Trophoblast cell (in vitro differentiated cells and primary cell): ENCODE results near the gene OR2F2.
A peak's percentile ranks its signal among the peaks of the same experiment; 100 is the strongest.

ENCODE experiments used
- DNase-seq, 2 donors: peaks; one replicate each; pipeline ENCODE4 v3.0.0-alpha.2; 2016
- H2AFZ ChIP-seq: 2 replicates; pipeline ENCODE4 v1.6.1; 2013; ENCODE audit warnings: low read length, moderate library complexity, mild to moderate bottlenecking; ENCODE audit not compliant: insufficient read depth, poor library complexity
- H2AK5ac ChIP-seq: 2 replicates; pipeline ENCODE4 v1.6.1; 2013; ENCODE audit warnings: mild to moderate bottlenecking, low read length
- H2BK120ac ChIP-seq: 2 replicates; pipeline ENCODE4 v1.6.1; 2013; ENCODE audit warnings: low read length, mild to moderate bottlenecking, moderate library complexity; ENCODE audit not compliant: insufficient read depth, poor library complexity
- H2BK12ac ChIP-seq: 2 replicates; pipeline ENCODE4 v1.6.1; 2013; ENCODE audit warnings: mild to moderate bottlenecking, low read length, moderate library complexity
- H2BK5ac ChIP-seq: 2 replicates; pipeline ENCODE4 v1.6.1; 2013; ENCODE audit warnings: low read length, low read depth, moderate library complexity, mild to moderate bottlenecking; ENCODE audit not compliant: poor library complexity
- H3K14ac ChIP-seq: 2 replicates; pipeline ENCODE4 v1.6.1; 2013; ENCODE audit warnings: mild to moderate bottlenecking, low read length
- H3K18ac ChIP-seq: 2 replicates; pipeline ENCODE4 v1.6.1; 2013; ENCODE audit warnings: mild to moderate bottlenecking, low read length
- H3K23ac ChIP-seq: 2 replicates; pipeline ENCODE4 v1.6.1; 2013; ENCODE audit warnings: low read length
- H3K27ac ChIP-seq: 2 replicates; pipeline ENCODE4 v1.5.1; 2013; ENCODE audit warnings: low read depth, mild to moderate bottlenecking, inconsistent platforms, low read length, moderate library complexity
- H3K27me3 ChIP-seq: 2 replicates; pipeline ENCODE4 v1.6.1; 2013; ENCODE audit warnings: inconsistent platforms, mild to moderate bottlenecking, low read length, moderate library complexity; ENCODE audit not compliant: insufficient read depth
- H3K36me3 ChIP-seq, 2 experiments: 1 replicate in 1 of 2; 2 replicates in 1 of 2; pipeline ENCODE4 v1.6.1; 2013; ENCODE audit warnings: low read length in 2 of 2, mild to moderate bottlenecking in 2 of 2, moderate library complexity in 1 of 2; ENCODE audit not compliant: insufficient read depth in 2 of 2, control insufficient read depth in 1 of 2
- H3K4ac ChIP-seq: 2 replicates; pipeline ENCODE4 v1.6.1; 2013; ENCODE audit warnings: low read depth, mild to moderate bottlenecking, low read length, moderate library complexity
- H3K4me1 ChIP-seq, 2 experiments: 1 replicate in 1 of 2; 2 replicates in 1 of 2; pipeline ENCODE4 v1.6.1; 2013; ENCODE audit warnings: low read length in 2 of 2, mild to moderate bottlenecking in 2 of 2, moderate library complexity in 1 of 2; ENCODE audit not compliant: insufficient read depth in 2 of 2, control insufficient read depth in 1 of 2
- H3K4me2 ChIP-seq: 2 replicates; pipeline ENCODE4 v1.6.1; 2013; ENCODE audit warnings: inconsistent platforms, mild to moderate bottlenecking, low read length, moderate library complexity
- H3K4me3 ChIP-seq: 2 replicates; pipeline ENCODE4 v1.5.1; 2013; ENCODE audit warnings: mild to moderate bottlenecking, low read depth, low read length, inconsistent platforms
- H3K79me1 ChIP-seq: one replicate; pipeline ENCODE4 v1.6.1; 2013; ENCODE audit warnings: low read length
- H3K79me2 ChIP-seq: 2 replicates; pipeline ENCODE4 v1.6.1; 2013; ENCODE audit warnings: low read length, mild to moderate bottlenecking; ENCODE audit not compliant: control insufficient read depth, insufficient read depth, poor library complexity
- H3K9ac ChIP-seq: 2 replicates; pipeline ENCODE4 v1.6.1; 2013; ENCODE audit warnings: mild to moderate bottlenecking, low read length
- H3K9me3 ChIP-seq: 2 replicates; pipeline ENCODE4 v1.6.1; 2013; ENCODE audit warnings: low read depth, mild to moderate bottlenecking, control low read depth, inconsistent platforms, low read length; ENCODE audit not compliant: insufficient read depth
- H4K12ac ChIP-seq: 2 replicates; pipeline ENCODE4 v1.6.1; 2013; ENCODE audit warnings: low read depth, mild to moderate bottlenecking, low read length, moderate library complexity
- H4K8ac ChIP-seq: 2 replicates; pipeline ENCODE4 v1.6.1; 2013; ENCODE audit warnings: low read depth, mild to moderate bottlenecking, low read length, moderate library complexity
- H4K91ac ChIP-seq: one replicate; pipeline ENCODE4 v1.6.1; 2013; ENCODE audit warnings: low read depth, mild to moderate bottlenecking, low read length, moderate library complexity
- WGBS: extraction: QIAGEN DNeasy Blood & Tissue Kit; methylation state at CpG from one replicate; pipeline ENCODE4 v1.1.7; 2013; ENCODE audit warnings: missing lambda C conversion rate; ENCODE audit not compliant: insufficient read length, insufficient coverage; ENCODE audit errors: extremely low coverage; 5-methylcytosine and 5-hydroxymethylcytosine counted together

OR2F2 gene

GRCh38 chr7:143979359-143979758 lies 44.3 kb downstream of the OR2F2 start:
- WGBS = no CpG with 5 or more reads among the region's 1 CpG
- H3K36me3 ChIP-seq = no peaks in the 10 kb centered on the region
- DNase-seq = peak; percentile 33 to 78
- no peak overlapping the region for H3K4me2 ChIP-seq
- H3K23ac ChIP-seq = no peak overlapping the region
- H2BK5ac ChIP-seq = no peak overlapping the region
- H2AFZ ChIP-seq = no peak overlapping the region
- H3K79me2 ChIP-seq = no peaks in the 10 kb centered on the region
- no peak overlapping the region for H3K4me3 ChIP-seq
- H2BK120ac ChIP-seq = no peak overlapping the region
- H2AK5ac ChIP-seq = no peak overlapping the region
- no peak overlapping the region for H3K27ac ChIP-seq
- no peaks in the 10 kb centered on the region for H3K9me3 ChIP-seq
- H2BK12ac ChIP-seq = no peak overlapping the region
- no peak overlapping the region for H3K14ac ChIP-seq
- H4K91ac ChIP-seq = no peak overlapping the region
- no peak overlapping the region for H4K12ac ChIP-seq
- no peaks in the 10 kb centered on the region for H3K27me3 ChIP-seq
- H3K18ac ChIP-seq = no peak overlapping the region
- H3K9ac ChIP-seq = no peak overlapping the region
- H3K4ac ChIP-seq = no peak overlapping the region
- H4K8ac ChIP-seq = no peak overlapping the region
- no peaks in the 10 kb centered on the region for H3K79me1 ChIP-seq
- H3K4me1 ChIP-seq = peaks cover 0 to 2% of the 10 kb centered on the region in 2 experiments

- Histone ChIP-seq H3K27me3 (no peaks in the 10 kb centered on the region), H2BK120ac (no peak overlapping the region), H3K27ac (no peak overlapping the region), H3K9me3 (peaks cover 1% of the 10 kb centered on the region), H4K91ac (no peak overlapping the region), H3K23ac (no peak overlapping the region), H4K12ac (no peak overlapping the region), H2AFZ (no peak overlapping the region), H3K14ac (no peak overlapping the region), H3K4me2 (no peak overlapping the region), H4K8ac (no peak overlapping the region), H2BK12ac (no peak overlapping the region), H3K4ac (no peak overlapping the region), H3K4me3 (no peak overlapping the region), H3K18ac (no peak overlapping the region), H2AK5ac (no peak overlapping the region), H3K79me2 (no peaks in the 10 kb centered on the region), H3K4me1 (no peaks in the 10 kb centered on the region), H3K36me3 (no peaks in the 10 kb centered on the region), H2BK5ac (no peak overlapping the region), H3K79me1 (no peaks in the 10 kb centered on the region), H3K9ac (no peak overlapping the region)
- no CpG with 5 or more reads among the region's 2 CpGs for WGBS
- DNase-seq = no peak
Observed at GRCh38 chr7:143979998-143980397, 45.0 kb downstream of the OR2F2 start.

GRCh38 chr7:143980746-143981510 lies 45.9 kb downstream of the OR2F2 start:
- peaks cover 1% of the 10 kb centered on the region for H3K9me3 ChIP-seq
- no peak overlapping the region for H3K14ac ChIP-seq
- H2BK120ac ChIP-seq = no peak overlapping the region
- no peak for DNase-seq
- no peak overlapping the region for H2AFZ ChIP-seq
- H3K36me3 ChIP-seq = no peaks in the 10 kb centered on the region
- H4K12ac ChIP-seq = no peak overlapping the region
- no peak overlapping the region for H2BK12ac ChIP-seq
- H4K8ac ChIP-seq = no peak overlapping the region
- no peak overlapping the region for H2AK5ac ChIP-seq
- no peak overlapping the region for H3K9ac ChIP-seq
- H4K91ac ChIP-seq = no peak overlapping the region
- peak overlapping the region; percentile 56 for H3K4me3 ChIP-seq
- no peak overlapping the region for H3K23ac ChIP-seq
- H3K27ac ChIP-seq = no peak overlapping the region
- no peaks in the 10 kb centered on the region for H3K4me1 ChIP-seq
- no peak overlapping the region for H3K4me2 ChIP-seq
- H3K79me1 ChIP-seq = no peaks in the 10 kb centered on the region
- H3K27me3 ChIP-seq = no peaks in the 10 kb centered on the region
- H3K4ac ChIP-seq = no peak overlapping the region
- no CpG with 5 or more reads among the region's 10 CpGs for WGBS
- H3K79me2 ChIP-seq = no peaks in the 10 kb centered on the region
- H2BK5ac ChIP-seq = no peak overlapping the region
- no peak overlapping the region for H3K18ac ChIP-seq

GRCh38 chr7:143983960-143984359 lies 48.9 kb downstream of the OR2F2 start:
- Histone ChIP-seq H3K79me1 (no peaks in the 10 kb centered on the region), H4K91ac (no peak overlapping the region)
- WGBS = no CpG with 5 or more reads among the region's 5 CpGs

More at GRCh38 chr7:143983960-143984359, 48.9 kb downstream of the OR2F2 start:
- Histone ChIP-seq H3K4ac (no peak overlapping the region), H3K9me3 (peaks cover 1% of the 10 kb centered on the region), H3K79me2 (no peaks in the 10 kb centered on the region), H3K14ac (no peak overlapping the region), H3K27ac (no peak overlapping the region), H3K23ac (no peak overlapping the region), H3K27me3 (no peaks in the 10 kb centered on the region), H2BK12ac (no peak overlapping the region), H3K4me3 (no peak overlapping the region), H3K4me1 (no peaks in the 10 kb centered on the region), H4K8ac (no peak overlapping the region), H3K9ac (no peak overlapping the region), H2BK5ac (no peak overlapping the region), H2AFZ (no peak overlapping the region), H3K36me3 (no peaks in the 10 kb centered on the region), H4K12ac (no peak overlapping the region), H2BK120ac (no peak overlapping the region), H3K4me2 (no peak overlapping the region), H2AK5ac (no peak overlapping the region), H3K18ac (no peak overlapping the region)
- no peak for DNase-seq
